Inflammatory macrophage treated with lipopolysaccharide for 1 hour (primary cell): Measurements from ENCODE around the gene DOCK2.

Source experiments
- DNase-seq, 2 donors: peaks; one replicate each; pipeline ENCODE4 v3.0.0-alpha.2; 2020 to 2022

DOCK2 gene

GRCh38 chr5:170000155-170000554 is 363.1 kb downstream of the DOCK2 start:
- DNase-seq, result no peak

GRCh38 chr5:170006021-170006420 is 368.9 kb downstream of the DOCK2 start:
- DNase-seq, result no peak

- no peak for DNase-seq
These were observed 371.3 kb downstream of the DOCK2 start for GRCh38 chr5:170008376-170008775.

- no peak for DNase-seq
These were observed 373.5 kb downstream of the DOCK2 start for GRCh38 chr5:170010595-170010994.

- no peak for DNase-seq
These were observed 374.7 kb downstream of the DOCK2 start for GRCh38 chr5:170011751-170012150.

- no peak for DNase-seq
These were observed 375.5 kb downstream of the DOCK2 start for GRCh38 chr5:170012622-170013021.

GRCh38 chr5:170020423-170020822 is 383.3 kb downstream of the DOCK2 start:
- no peak for DNase-seq

- no peak for DNase-seq
These were observed 384.4 kb downstream of the DOCK2 start for GRCh38 chr5:170021506-170021905.

- no peak for DNase-seq
These were observed 388.8 kb downstream of the DOCK2 start for GRCh38 chr5:170025853-170026252.

GRCh38 chr5:170028124-170028523 is 391.0 kb downstream of the DOCK2 start:
- no peak for DNase-seq

- DNase-seq, result no peak
These were observed 397.2 kb downstream of the DOCK2 start for GRCh38 chr5:170034231-170034630.

GRCh38 chr5:170038241-170038640 is 401.2 kb downstream of the DOCK2 start:
- DNase-seq, result no peak

- no peak for DNase-seq
These were observed 402.8 kb downstream of the DOCK2 start for GRCh38 chr5:170039830-170040229.

- DNase-seq, result no peak
These were observed 409.2 kb downstream of the DOCK2 start for GRCh38 chr5:170046241-170046640.

- no peak for DNase-seq
These were observed 412.6 kb downstream of the DOCK2 start for GRCh38 chr5:170049713-170050112.

- DNase-seq, result no peak
These were observed 416.8 kb downstream of the DOCK2 start for GRCh38 chr5:170053896-170054295.

- DNase-seq, result no peak
These were observed 418.5 kb downstream of the DOCK2 start for GRCh38 chr5:170055606-170056005.

GRCh38 chr5:170056561-170057267 is 419.6 kb downstream of the DOCK2 start:
- DNase-seq, result no peak

GRCh38 chr5:170057311-170057710 is 420.2 kb downstream of the DOCK2 start:
- DNase-seq, result no peak

GRCh38 chr5:170059221-170059620 is 422.1 kb downstream of the DOCK2 start:
- DNase-seq, result no peak

- no peak for DNase-seq
These were observed 430.1 kb downstream of the DOCK2 start for GRCh38 chr5:170067152-170067551.

GRCh38 chr5:170067574-170068170 is 430.6 kb downstream of the DOCK2 start:
- DNase-seq, result no peak

GRCh38 chr5:170069512-170069911 is 432.4 kb downstream of the DOCK2 start:
- DNase-seq, result no peak

- DNase-seq, result no peak
These were observed 433.7 kb downstream of the DOCK2 start for GRCh38 chr5:170070556-170071412.
